ENCODE results near the gene ADCY5.

The ADCY5 gene

GRCh38 chr3:123423806-123424205 is 25.1 kb downstream of the ADCY5 start:
- TF ChIP-seq CTCF (IDR thresholded peaks at IDR 0.05; ENCODE audit: low read depth, low read length, missing control alignments), result no peak

GRCh38 chr3:123423031-123423430 is 25.9 kb downstream of the ADCY5 start:
- no peak overlapping the region for H3K4me3 ChIP-seq (ENCODE audit: low read depth, low read length)
- DNase-seq (ENCODE audit: low read depth), result no peak
- no peak for TF ChIP-seq CTCF (IDR thresholded peaks at IDR 0.05; ENCODE audit: low read depth, low read length, missing control alignments)

More at GRCh38 chr3:123423806-123424205, 25.1 kb downstream of the ADCY5 start:
- no peak for DNase-seq (ENCODE audit: low read depth)
- H3K4me3 ChIP-seq (ENCODE audit: low read depth, low read length), result no peak overlapping the region

- no peak for DNase-seq (ENCODE audit: low read depth)
- no peak for TF ChIP-seq CTCF (IDR thresholded peaks at IDR 0.05; ENCODE audit: low read depth, low read length, missing control alignments)
- no peak overlapping the region for H3K4me3 ChIP-seq (ENCODE audit: low read depth, low read length)
Observed at GRCh38 chr3:123422457-123422856, 26.4 kb downstream of the ADCY5 start.

- no peak for TF ChIP-seq CTCF (IDR thresholded peaks at IDR 0.05; ENCODE audit: low read depth, low read length, missing control alignments)
- DNase-seq (ENCODE audit: low read depth), result no peak
- no peak overlapping the region for H3K4me3 ChIP-seq (ENCODE audit: low read depth, low read length)
Observed at GRCh38 chr3:123421353-123422174, 27.3 kb downstream of the ADCY5 start.

- H3K4me3 ChIP-seq (ENCODE audit: low read depth, low read length), result no peak overlapping the region
- no peak for DNase-seq (ENCODE audit: low read depth)
- no peak for TF ChIP-seq CTCF (IDR thresholded peaks at IDR 0.05; ENCODE audit: low read depth, low read length, missing control alignments)
Observed at GRCh38 chr3:123420416-123420968, 28.4 kb downstream of the ADCY5 start.

- no peak overlapping the region for H3K4me3 ChIP-seq (ENCODE audit: low read depth, low read length)
- TF ChIP-seq CTCF (IDR thresholded peaks at IDR 0.05; ENCODE audit: low read depth, low read length, missing control alignments), result no peak
- no peak for DNase-seq (ENCODE audit: low read depth)
Observed at GRCh38 chr3:123419850-123420297, 29.0 kb downstream of the ADCY5 start.

Measured in GM12864 (cell line).